Karpas-422 (cell line): Measurements from ENCODE around the gene FHL3. TPM values are rescaled to one million over a fixed set of nuclear protein-coding genes. Genes with fewer than 3 reads are reported as not detected.
"Not testable (repeated sequence)": the region's sequence is repeated elsewhere in the genome, so short reads cannot be mapped to it uniquely, and the experiment has no call there.

Experiments used
- DNase-seq: peaks from one replicate; pipeline ENCODE4 v3.0.0-alpha.2; 2015
- H2AFZ ChIP-seq: fragments of 200-600 bp; sonication (generic); 2 replicates; pipeline ENCODE4 v1.6.1; 2014; ENCODE audit warnings: antibody characterized with exemption, low read length, mixed read lengths
- H3K27ac ChIP-seq: fragments of 200-600 bp; sonication (generic); 2 replicates; pipeline ENCODE4 v1.5.1; 2014; ENCODE audit warnings: mild to moderate bottlenecking, low read length, moderate library complexity
- H3K27me3 ChIP-seq: fragments of 200-600 bp; sonication (generic); 2 replicates; pipeline ENCODE4 v1.6.1; 2014; ENCODE audit warnings: low read length, mixed read lengths
- H3K36me3 ChIP-seq: fragments of 200-600 bp; sonication (generic); 2 replicates; pipeline ENCODE4 v1.6.1; 2014; ENCODE audit warnings: low read length, mixed read lengths; ENCODE audit not compliant: insufficient read depth
- H3K4me1 ChIP-seq: fragments of 200-600 bp; sonication (generic); 2 replicates; pipeline ENCODE4 v1.6.1; 2014; ENCODE audit warnings: mild to moderate bottlenecking, low read length, mixed read lengths
- H3K4me2 ChIP-seq: fragments of 200-600 bp; sonication (generic); 2 replicates; pipeline ENCODE4 v1.6.1; 2014; ENCODE audit warnings: low read length, low read depth, mild to moderate bottlenecking; ENCODE audit not compliant: poor library complexity, severe bottlenecking
- H3K4me3 ChIP-seq: fragments of 200-600 bp; sonication (generic); 2 replicates; pipeline ENCODE4 v1.5.1; 2014; ENCODE audit warnings: mild to moderate bottlenecking, antibody characterized with exemption, low read length, mixed read lengths
- H3K79me2 ChIP-seq: fragments of 200-600 bp; sonication (generic); 2 replicates; pipeline ENCODE4 v1.6.1; 2014; ENCODE audit warnings: mild to moderate bottlenecking, low read length, mixed read lengths
- H3K9ac ChIP-seq: fragments of 200-600 bp; sonication (generic); 2 replicates; pipeline ENCODE4 v1.6.0; 2014; ENCODE audit warnings: low read length
- H3K9me2 ChIP-seq: fragments of 200-600 bp; sonication (generic), shearing (Covaris generic); replicated peaks from 2 replicates; pipeline ENCODE4 v1.6.0; 2014; ENCODE audit warnings: mild to moderate bottlenecking, low read length, moderate library complexity; ENCODE audit not compliant: insufficient read depth
- H3K9me3 ChIP-seq: fragments of 300-700, 200-600 bp; sonication (generic); 2 replicates; pipeline ENCODE4 v1.6.1; 2014; ENCODE audit warnings: low read length, mixed read lengths
- H4K20me1 ChIP-seq: fragments of 200-600 bp; sonication (generic); 2 replicates; pipeline ENCODE4 v1.6.1; 2014; ENCODE audit warnings: mild to moderate bottlenecking, antibody characterized with exemption, low read length, low read depth; ENCODE audit not compliant: insufficient read depth
- total RNA-seq: library from RNA; depleted of rRNA; stranded (reverse); fragments of >200 nt; shearing (Covaris generic); gene quantifications from 2 replicates; pipeline ENCODE4 v1.2.3, GENCODE V29; 2014; ENCODE audit warnings: low replicate concordance

FHL3 gene
- total RNA-seq, 1 experiment from 2014 or later = 10.7 TPM

GRCh38 chr1:37994886-37995566, 10.3 kb downstream of the FHL3 start:
- no peak overlapping the region for H3K4me2 ChIP-seq
- H3K4me1 ChIP-seq = peaks cover 11% of the 10 kb centered on the region
- no peak overlapping the region for H3K4me3 ChIP-seq
- H2AFZ ChIP-seq = no peak overlapping the region
- no peaks in the 10 kb centered on the region for H3K79me2 ChIP-seq
- H3K36me3 ChIP-seq = no peaks in the 10 kb centered on the region
- no peak overlapping the region for H3K9ac ChIP-seq
- no peak overlapping the region for H3K27ac ChIP-seq
- DNase-seq = no peak
- H4K20me1 ChIP-seq = no peaks in the 10 kb centered on the region
- no peaks in the 10 kb centered on the region for H3K9me2 ChIP-seq
- no peaks in the 10 kb centered on the region for H3K9me3 ChIP-seq
- no peaks in the 10 kb centered on the region for H3K27me3 ChIP-seq

- peak; percentile 77 for DNase-seq
- Histone ChIP-seq H3K9me3 (no peaks in the 10 kb centered on the region), H3K4me2 (peak overlapping the region; percentile 83), H4K20me1 (no peaks in the 10 kb centered on the region), H3K9ac (peak overlapping the region; percentile 94), H3K4me3 (peak overlapping the region; percentile 100), H3K9me2 (no peaks in the 10 kb centered on the region), H3K27me3 (no peaks in the 10 kb centered on the region), H3K36me3 (peaks cover 28% of the 10 kb centered on the region; the same call in 1 of the 2 replicates), H3K79me2 (peaks cover 30% of the 10 kb centered on the region), H3K4me1 (peaks cover 21% of the 10 kb centered on the region), H3K27ac (peak overlapping the region; percentile 81), H2AFZ (peak overlapping the region; percentile 64)
These were observed 15.9 kb downstream of the FHL3 start for GRCh38 chr1:37989361-37989930.

DNA sequence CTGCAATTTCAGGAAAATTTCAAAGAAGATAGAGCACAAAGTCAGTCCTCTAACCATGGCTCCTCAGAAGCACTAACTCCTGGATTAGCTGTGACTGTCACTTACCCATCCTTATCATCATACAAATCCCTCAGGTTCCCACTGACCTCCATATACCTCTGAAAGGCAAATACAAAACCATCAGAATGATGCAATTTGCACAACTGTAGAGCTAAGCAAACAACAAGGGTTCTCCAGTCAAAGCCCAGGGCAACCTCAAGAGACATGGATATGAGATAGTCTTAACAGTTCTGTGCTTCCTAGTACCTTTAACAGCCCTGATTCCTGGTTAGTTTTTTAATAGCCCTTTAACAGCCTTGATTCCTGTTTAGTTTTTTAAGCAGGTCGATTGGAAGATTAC, 17.6 kb downstream of the FHL3 start:
- no peak for DNase-seq
- no peaks in the 10 kb centered on the region for H4K20me1 ChIP-seq
- peak overlapping the region; percentile 83 for H3K4me2 ChIP-seq
- peaks cover 34% of the 10 kb centered on the region for H3K36me3 ChIP-seq
- H2AFZ ChIP-seq = no peak overlapping the region
- H3K9ac ChIP-seq = peak overlapping the region; percentile 94; the same call in 1 of the 2 replicates
- H3K79me2 ChIP-seq = peaks cover 30% of the 10 kb centered on the region
- peaks cover 21% of the 10 kb centered on the region for H3K4me1 ChIP-seq
- no peaks in the 10 kb centered on the region for H3K27me3 ChIP-seq
- H3K9me2 ChIP-seq = no peaks in the 10 kb centered on the region
- H3K9me3 ChIP-seq = no peaks in the 10 kb centered on the region
- H3K27ac ChIP-seq = no peak overlapping the region
- H3K4me3 ChIP-seq = 0 out of 2 replicates have a peak overlapping the region, but pooled peaks have one; percentile 100

DNA sequence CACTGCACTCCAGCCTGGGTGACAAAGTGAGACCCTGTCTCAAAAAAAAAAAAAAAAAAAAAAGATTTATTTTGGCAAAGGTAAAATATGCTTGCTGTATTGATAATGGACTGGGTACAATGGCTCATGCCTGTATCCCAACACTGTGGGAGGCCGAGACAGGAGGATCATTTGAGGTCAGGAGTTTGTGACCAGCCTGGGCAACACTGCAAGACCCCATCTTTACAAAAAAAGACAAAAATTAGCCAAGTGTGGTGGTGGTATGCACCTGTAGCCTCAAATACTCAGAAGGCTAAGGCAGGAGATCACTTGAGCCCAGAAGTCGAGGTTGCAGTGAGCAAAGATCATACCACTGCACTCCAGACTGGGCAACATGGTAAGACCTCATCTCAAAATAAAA, 21.8 kb downstream of the FHL3 start:
- Histone ChIP-seq H2AFZ (no peak overlapping the region), H3K9me2 (no peaks in the 10 kb centered on the region), H3K36me3 (peaks cover 60% of the 10 kb centered on the region), H4K20me1 (no peaks in the 10 kb centered on the region), H3K4me1 (peaks cover 9% of the 10 kb centered on the region), H3K79me2 (peaks cover 19% of the 10 kb centered on the region), H3K4me3 (no peak overlapping the region), H3K9me3 (no peaks in the 10 kb centered on the region), H3K9ac (no peak overlapping the region), H3K27me3 (no peaks in the 10 kb centered on the region), H3K4me2 (no peak overlapping the region), H3K27ac (no peak overlapping the region)
- no peak for DNase-seq

GRCh38 chr1:37978541-37978940, 26.8 kb downstream of the FHL3 start:
- Histone ChIP-seq H3K36me3 (peaks cover 54% of the 10 kb centered on the region), H3K4me3 (no peak overlapping the region), H4K20me1 (no peaks in the 10 kb centered on the region), H3K79me2 (peaks cover 7% of the 10 kb centered on the region), H2AFZ (no peak overlapping the region), H3K9me2 (no peaks in the 10 kb centered on the region), H3K27me3 (no peaks in the 10 kb centered on the region), H3K4me2 (no peak overlapping the region), H3K9me3 (no peaks in the 10 kb centered on the region), H3K9ac (no peak overlapping the region), H3K4me1 (no peaks in the 10 kb centered on the region), H3K27ac (no peak overlapping the region)
- no peak for DNase-seq

- not testable (repeated sequence) for H3K9ac ChIP-seq, H3K4me2 ChIP-seq, H3K9me2 ChIP-seq, H3K27me3 ChIP-seq, H3K27ac ChIP-seq, H3K4me3 ChIP-seq, H2AFZ ChIP-seq, H4K20me1 ChIP-seq, H3K9me3 ChIP-seq, H3K4me1 ChIP-seq
- H3K36me3 ChIP-seq = peaks cover 35% of the 10 kb centered on the region
- DNase-seq = peak; percentile 59
- H3K79me2 ChIP-seq = peaks cover 11% of the 10 kb centered on the region
These were observed 30.2 kb downstream of the FHL3 start for GRCh38 chr1:37975083-37975482.

GRCh38 chr1:37974567-37974966, 30.7 kb downstream of the FHL3 start:
- Histone ChIP-seq H3K4me3 (no peak overlapping the region), H3K9me2 (no peaks in the 10 kb centered on the region), H2AFZ (no peak overlapping the region), H3K79me2 (peaks cover 11% of the 10 kb centered on the region), H3K36me3 (peaks cover 40% of the 10 kb centered on the region), H4K20me1 (no peaks in the 10 kb centered on the region), H3K27me3 (no peaks in the 10 kb centered on the region), H3K9me3 (no peaks in the 10 kb centered on the region), H3K27ac (no peak overlapping the region), H3K4me1 (no peaks in the 10 kb centered on the region), H3K9ac (no peak overlapping the region), H3K4me2 (no peak overlapping the region)
- no peak for DNase-seq

DNA sequence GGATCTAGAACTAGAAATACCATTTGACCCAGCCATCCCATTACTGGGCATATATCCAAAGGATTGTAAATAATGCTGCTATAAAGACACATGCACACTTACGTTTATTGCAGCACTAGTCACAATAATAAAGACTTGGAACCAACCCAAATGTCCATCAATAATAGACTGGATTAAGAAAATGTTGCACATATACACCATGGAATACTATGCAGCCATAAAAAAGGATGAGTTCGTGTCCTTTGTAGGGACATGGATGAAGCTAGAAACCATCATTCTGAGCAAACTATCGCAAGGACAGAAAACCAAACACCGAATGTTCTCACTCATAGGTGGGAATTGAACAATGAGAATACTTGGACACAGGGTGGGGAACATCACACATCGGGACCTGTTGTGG, 31.6 kb downstream of the FHL3 start:
- not testable (repeated sequence) for H3K9ac ChIP-seq, H3K27me3 ChIP-seq, H3K4me1 ChIP-seq, H2AFZ ChIP-seq, H3K9me3 ChIP-seq, H3K4me3 ChIP-seq, H3K4me2 ChIP-seq, H4K20me1 ChIP-seq, DNase-seq, H3K27ac ChIP-seq, H3K9me2 ChIP-seq
- Histone ChIP-seq H3K36me3 (peaks cover 43% of the 10 kb centered on the region), H3K79me2 (peaks cover 11% of the 10 kb centered on the region)
